Amniotic stem cell (primary cell): ENCODE results near the gene ABLIM1.
A peak's percentile ranks its signal among the peaks of the same experiment; 100 is the strongest.

Experiments
- DNase-seq: peaks from one replicate; lab custom pipeline; 2025; lab: John Stamatoyannopoulos, UW

Gene ABLIM1

GRCh38 chr10:114646426-114646825 lies 11.6 kb downstream of the ABLIM1 start:
- no peak for DNase-seq

GRCh38 chr10:114645706-114646105 lies 12.4 kb downstream of the ABLIM1 start:
- no peak for DNase-seq

GRCh38 chr10:114643158-114643557 lies 14.9 kb downstream of the ABLIM1 start:
- DNase-seq = no peak

- DNase-seq = no peak
These were observed 15.3 kb downstream of the ABLIM1 start for GRCh38 chr10:114642729-114643128.

GRCh38 chr10:114638821-114639625 lies 19.1 kb downstream of the ABLIM1 start:
- DNase-seq = peak; percentile 75

GRCh38 chr10:114635797-114636550 lies 22.1 kb downstream of the ABLIM1 start:
- DNase-seq = no peak

GRCh38 chr10:114635101-114635500 lies 23.0 kb downstream of the ABLIM1 start:
- no peak for DNase-seq

GRCh38 chr10:114634609-114634979 lies 23.5 kb downstream of the ABLIM1 start:
- DNase-seq = peak; percentile 98

GRCh38 chr10:114632869-114633715 lies 25.0 kb downstream of the ABLIM1 start:
- DNase-seq = peak; percentile 23

GRCh38 chr10:114631666-114632417 lies 26.2 kb downstream of the ABLIM1 start:
- DNase-seq = no peak

- DNase-seq = no peak
These were observed 26.9 kb downstream of the ABLIM1 start for GRCh38 chr10:114631090-114631665.

- DNase-seq = no peak
These were observed 28.0 kb downstream of the ABLIM1 start for GRCh38 chr10:114629824-114630730.

GRCh38 chr10:114629083-114629823 lies 28.8 kb downstream of the ABLIM1 start:
- DNase-seq = no peak

- no peak for DNase-seq
These were observed 30.0 kb downstream of the ABLIM1 start for GRCh38 chr10:114628106-114628505.

- DNase-seq = no peak
These were observed 31.2 kb downstream of the ABLIM1 start for GRCh38 chr10:114626841-114627240.

- DNase-seq = no peak
These were observed 32.9 kb downstream of the ABLIM1 start for GRCh38 chr10:114624951-114625780.

- DNase-seq = no peak
These were observed 33.7 kb downstream of the ABLIM1 start for GRCh38 chr10:114624422-114624821.

- peak; percentile 66 for DNase-seq
These were observed 34.3 kb downstream of the ABLIM1 start for GRCh38 chr10:114623661-114624294.
